Hematopoietic multipotent progenitor cell treated with erythropoietin and hydrocortisone succinate and interleukin-3 and kit ligand, for 17 days (in vitro differentiated cells): ENCODE data around the gene PTPN11.
A peak's percentile ranks its signal among the peaks of the same experiment; 100 is the strongest.
"Not testable (repeated sequence)": the region's sequence is repeated elsewhere in the genome, so short reads cannot be mapped to it uniquely, and the experiment has no call there.

Source experiments
- DNase-seq: peaks from one replicate; pipeline ENCODE4 v3.0.0-alpha.2; 2015; ENCODE audit warnings: low spot score

PTPN11 gene

DNA sequence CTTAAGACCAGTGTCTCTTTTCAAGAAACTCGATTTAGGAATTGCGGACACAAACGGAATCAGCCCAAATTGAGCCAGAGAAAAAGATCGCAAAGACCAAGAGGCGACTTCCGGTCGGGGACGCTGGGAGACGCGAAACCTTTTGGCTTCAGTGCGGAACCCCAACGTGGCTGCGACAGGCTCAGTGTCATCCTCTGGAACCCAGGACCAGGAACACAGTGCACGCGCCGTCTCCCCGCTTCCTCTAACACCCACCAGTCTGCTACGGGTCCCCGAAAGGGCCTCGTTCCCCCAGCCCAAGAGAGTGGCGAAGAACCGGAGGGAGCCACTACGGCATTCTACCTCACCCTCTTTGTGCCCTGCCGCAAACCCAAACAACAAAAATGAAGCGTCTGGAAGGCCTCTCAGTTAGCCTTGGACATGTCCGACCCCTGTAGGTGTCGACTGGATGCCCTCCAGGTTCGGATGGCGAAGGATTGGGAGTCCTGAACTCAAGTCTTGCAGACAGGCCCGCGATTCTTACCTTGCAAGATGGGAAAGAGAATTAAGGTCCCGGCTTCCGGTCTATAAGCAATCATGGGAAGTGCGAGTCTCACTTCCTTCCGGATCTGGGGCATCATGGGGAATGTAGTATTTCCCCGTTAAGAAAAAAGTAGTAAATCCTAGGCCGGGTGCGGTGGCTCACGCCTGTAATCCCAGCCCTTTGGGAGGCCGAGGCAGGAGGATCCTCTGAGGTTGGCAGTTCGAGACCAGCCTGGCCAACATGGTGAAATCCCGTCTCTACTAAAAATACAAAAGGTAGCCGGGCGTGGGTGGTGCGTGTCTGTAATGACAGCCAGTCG lies 9.5 kb upstream of the PTPN11 start, which contains the start of gene RPL6:
Gene RPL6 (minus strand): TSS at position 542 of the 842 bp plus-strand sequence. CDS start 949 bp downstream, outside the sequence.
- peak; percentile 88 for DNase-seq

DNA sequence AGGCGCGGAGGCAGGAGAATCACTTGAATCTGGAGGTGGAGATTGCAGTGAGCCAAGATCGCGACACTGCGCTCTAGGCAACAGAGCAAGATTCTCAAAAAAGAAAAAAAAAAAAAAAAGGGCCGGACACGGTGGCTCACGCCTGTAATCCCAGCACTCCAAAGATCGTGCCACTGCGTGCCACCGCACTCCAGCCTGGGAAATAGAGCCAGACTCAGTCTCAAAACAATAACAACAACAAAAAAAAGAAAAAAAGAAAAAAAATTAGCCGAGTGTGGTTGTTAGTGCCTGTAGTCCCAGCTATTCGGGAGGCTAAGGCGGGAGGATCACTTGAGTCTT lies 8.9 kb upstream of the PTPN11 start:
- DNase-seq, result no peak

DNA sequence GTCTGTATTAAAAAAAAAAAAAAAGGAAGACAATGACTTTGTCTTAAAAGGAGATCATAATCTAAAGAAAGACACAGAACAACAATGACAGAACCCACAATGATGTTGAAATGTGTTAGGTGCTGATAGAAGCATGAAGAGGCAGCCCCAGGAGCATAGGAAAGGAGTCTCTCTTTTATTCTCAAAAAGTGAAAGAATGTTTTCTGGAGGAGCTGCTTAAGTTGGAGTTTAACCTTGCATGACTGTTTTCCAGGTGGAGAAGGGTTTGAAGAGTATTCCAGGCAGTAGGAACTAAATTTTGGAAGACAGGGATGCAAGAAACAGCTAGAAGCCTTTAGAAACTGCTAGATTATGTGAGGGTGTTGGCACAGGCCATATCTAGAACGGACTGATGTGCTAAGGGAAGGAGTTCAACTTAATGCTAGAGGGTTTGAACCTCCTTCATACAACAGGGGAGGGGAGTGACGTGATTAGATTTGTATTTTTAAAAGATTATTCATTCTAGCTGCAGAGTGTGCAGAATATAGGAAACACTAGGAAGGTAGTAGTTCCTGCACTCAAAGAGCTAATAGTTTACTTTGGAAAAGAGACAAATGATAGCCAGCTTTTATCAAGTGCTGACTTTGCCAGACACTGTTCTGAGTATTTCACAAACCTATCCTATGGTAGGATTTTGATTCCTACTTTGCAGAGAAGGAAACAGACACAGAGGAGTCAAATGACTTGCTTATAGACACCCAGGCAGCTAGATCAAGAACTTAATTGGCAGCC lies 4.7 kb upstream of the PTPN11 start:
- DNase-seq, result peak; percentile 26

DNA sequence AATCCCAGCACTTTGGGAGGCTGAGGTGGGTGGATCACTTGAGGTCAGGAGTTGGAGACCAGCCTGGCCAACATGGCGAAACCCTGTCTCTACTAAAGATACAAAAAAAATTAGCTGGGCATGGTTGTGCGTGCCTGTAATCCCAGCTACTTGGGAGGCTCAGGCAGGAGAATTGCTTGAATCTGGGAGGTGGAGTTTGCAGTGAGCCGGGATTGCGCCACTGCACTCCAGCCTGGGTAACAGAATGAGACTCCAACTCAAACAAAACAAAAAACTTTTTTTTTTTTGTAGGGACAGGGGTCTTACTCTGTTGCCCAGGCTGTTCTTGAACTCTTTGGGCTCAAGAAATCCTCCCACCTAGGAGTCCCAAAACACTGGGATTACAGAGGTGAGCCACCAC lies 3.3 kb upstream of the PTPN11 start:
- DNase-seq, result not testable (repeated sequence)

DNA sequence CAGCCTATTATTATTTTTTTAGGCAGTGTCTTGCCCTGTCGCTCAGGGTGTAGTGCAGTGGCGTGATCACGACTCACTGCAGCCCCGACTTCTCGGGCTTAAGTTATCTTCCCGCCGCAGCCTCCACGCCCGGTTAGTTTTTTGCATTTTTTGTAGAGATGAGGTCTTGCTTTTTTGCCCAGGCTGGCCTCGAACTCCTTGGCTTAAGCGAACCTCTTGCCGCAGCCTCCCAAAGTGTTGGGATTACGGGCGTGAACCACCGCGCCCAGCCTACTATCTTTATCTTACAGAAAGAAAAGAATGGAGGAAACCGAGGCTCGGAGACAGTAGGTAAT lies 507 bp upstream of the PTPN11 start:
- no peak for DNase-seq

DNA sequence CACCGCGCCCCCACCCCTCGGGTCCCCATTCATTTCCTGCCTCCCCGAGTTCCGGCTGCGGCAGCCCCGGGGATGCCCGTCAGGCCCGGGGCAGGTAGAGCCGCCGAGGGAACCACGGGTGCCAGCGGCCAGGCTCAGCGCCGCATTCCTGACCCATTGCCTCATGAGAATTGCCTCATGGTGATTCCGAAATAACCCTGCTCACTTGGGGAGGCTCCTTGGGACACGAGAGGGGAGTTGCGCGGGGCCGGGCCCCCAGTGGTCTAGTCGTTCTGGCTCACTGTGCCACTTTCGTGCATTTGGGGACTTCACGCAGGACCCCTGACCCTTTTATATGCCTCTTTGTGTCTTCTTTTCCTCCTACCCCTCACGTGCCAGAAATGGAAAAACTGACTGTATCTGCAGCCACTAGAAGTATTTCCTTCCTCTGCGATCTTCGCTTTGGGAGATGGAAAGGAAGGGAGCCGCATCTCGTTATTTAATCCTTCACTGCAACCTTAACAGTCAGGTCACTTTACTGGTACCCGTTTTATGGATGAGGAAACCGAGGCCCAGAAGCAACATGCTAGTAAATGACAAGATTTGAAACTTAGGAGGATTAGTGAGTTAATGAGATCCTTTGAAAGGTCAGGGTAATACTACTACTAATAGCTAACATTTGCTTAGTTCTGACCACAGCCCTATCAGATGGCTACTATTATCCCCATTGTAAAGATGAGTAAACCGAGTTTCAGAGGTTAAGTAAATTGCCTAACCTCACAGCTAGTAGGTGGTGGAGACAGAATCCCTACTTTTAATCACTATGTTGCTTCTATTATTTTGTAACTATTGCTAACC lies 768 bp downstream of the PTPN11 start:
- no peak for DNase-seq

DNA sequence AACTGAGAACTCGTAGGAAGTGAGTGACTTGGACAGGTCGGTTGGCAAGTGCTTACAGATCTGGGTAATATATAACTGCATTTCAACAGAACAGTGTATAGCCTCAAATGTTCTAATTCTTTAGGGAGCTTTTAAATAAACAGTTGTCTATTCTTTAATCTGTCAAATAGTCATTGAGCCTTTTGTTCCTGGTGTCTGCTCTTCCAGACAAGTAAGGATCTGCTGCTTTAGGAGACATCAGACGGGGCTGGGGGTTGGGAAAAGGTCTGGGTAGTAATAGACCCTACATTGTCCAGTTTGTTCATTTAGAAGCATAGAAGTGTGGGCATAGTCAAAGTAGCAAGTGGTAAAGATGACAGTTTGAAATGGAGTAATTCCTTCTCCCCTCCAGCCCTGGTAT lies 2.0 kb downstream of the PTPN11 start:
- DNase-seq, result no peak

DNA sequence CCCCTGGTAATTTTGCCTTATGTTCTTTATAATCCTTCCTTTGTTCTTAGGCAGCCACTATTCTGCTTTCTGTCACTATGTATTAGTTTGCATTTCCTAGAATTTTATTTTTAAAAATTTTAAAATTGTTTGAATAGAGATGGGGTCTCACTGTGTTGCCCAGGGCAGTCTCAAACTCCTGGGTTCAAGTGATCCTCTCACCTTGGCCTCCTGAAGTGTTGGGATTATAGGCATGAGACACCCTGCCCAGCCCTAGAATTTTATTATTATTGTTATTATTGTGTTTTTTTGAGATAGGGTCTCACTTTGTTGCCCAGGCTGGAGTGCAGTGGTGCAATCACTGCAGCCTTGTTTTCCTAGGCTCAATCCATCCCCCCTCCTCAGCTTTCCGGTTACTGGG lies 2.6 kb downstream of the PTPN11 start:
- no peak for DNase-seq

DNA sequence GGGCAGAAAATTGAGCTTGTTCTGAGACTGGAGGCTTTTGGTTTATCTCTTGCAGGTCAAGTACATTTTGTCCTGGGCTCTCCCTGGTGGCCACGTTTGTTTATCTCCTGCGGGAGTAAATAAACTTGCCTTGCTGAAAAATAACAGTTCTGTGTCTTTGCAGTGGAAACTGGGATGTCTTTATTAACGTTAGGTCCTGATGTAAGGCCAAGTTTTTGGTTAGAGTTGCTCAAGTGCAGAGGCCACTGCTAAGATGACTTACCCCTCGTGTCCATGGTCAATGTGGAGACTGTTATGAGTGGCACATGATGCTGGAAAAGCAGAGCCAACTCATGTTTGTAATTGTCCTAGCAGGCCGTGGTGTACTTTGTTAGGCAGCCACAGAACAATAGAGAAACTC lies 3.8 kb downstream of the PTPN11 start:
- DNase-seq, result no peak

DNA sequence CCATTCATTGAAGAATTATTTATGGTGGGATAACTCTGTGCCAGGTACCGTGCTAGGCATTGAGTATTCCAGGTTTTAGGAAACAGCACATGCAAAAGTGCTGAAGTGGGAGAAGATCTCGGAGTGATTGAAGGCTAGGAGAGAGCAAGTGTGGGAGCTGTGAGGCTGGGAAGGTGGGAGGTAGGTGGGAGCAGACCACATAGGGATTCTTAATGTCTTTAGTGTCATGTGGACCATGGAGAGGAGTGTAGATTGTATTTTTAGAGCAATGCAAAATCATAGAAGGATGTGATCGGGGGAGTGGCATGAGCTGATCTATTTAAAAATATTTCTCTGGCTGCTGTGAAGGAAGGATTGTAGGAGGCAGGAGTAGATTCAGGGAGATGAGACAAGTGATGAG lies 5.4 kb downstream of the PTPN11 start:
- DNase-seq, result no peak

DNA sequence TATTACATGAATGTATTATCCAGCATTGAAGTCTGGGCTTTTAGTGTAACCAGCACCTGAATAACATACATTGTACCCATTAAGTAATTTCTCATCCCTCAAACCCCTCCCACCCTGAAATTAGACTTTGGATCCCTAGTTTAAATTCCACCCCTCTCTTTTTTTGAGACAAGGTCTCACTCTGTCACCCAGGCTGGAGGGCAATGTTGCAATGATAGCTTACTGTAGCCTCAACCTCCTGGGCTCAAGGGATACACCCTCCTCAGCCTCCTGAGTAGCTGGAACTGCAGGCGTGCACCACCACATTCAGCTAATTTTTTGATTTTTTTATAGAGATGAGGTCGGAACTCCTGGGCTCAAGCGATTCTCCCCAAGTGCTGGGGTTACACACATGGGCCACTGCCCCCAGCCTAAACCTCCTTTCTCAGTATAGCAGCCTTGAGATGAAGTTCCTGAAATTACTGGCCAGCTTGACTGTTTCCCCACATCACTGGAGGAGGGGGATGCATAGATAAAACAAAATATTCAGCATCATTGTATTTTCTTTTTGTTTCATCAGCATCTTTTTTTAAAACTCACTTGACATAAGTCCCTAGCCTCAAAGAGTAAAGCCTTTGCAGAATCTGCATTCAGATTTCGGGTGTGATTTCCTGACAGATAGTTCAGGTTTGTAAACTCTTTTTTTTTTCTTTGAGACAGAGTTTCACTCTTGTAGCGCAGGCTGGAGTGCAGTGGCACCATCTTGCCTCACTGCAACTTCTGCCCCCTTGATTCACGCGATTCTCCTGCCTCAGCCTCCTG lies 7.0 kb downstream of the PTPN11 start:
- no peak for DNase-seq

DNA sequence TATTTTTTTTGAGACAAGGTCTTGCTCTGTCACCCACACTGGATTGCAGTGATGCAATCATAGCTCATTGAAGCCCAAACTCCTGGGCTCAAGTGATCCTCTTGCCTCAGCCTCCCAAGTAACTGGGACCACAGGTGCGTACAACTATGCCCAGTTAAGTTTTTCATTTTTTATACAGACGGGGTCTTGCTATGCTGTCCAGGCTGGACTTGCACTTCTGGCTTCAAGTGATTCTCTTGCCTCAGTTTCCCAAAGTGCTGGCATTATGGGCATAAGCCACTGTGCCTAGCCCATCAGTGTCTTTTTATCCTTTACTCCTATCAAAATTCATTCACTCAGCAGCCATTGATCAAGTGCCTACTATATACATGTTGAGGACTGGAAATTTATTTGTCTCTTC lies 9.0 kb downstream of the PTPN11 start:
- DNase-seq, result no peak

DNA sequence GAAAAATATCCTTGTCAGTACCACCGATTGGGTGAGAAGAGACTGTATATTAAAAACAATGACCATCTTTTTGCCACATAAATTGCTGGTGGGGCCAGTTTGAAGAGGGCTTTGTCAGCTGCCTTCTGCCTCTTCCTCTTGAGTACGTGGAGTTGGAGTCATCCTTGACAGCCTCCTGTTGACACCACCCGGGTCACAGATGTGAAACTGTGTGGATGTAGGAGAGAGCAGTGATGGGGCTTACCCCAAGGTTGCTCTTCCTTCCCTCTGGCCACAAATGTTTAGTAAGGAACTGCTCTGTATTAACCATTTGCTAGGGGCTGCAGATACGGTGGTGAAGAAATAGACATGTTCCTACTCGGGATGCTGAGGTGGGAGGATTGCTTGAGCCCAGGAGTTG lies 12.2 kb downstream of the PTPN11 start:
- DNase-seq, result no peak

DNA sequence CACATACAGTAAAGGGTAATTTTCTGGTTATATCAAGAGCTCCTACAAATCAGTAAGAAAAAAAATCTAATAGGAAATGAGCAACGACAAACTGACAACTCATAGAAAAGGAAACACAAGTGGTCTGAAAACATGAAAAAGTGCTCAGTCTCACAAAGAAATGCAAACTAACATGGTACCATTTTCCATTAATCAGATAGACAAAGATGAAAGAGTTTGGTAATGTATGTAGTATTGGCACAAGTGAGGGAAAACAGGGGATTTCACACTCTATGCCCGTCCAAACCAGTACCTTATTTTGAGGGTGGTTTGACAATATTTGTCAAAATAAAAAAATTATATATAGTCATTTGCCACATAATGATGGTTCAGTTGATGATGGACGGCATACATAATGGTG lies 13.2 kb downstream of the PTPN11 start:
- DNase-seq, result no peak

DNA sequence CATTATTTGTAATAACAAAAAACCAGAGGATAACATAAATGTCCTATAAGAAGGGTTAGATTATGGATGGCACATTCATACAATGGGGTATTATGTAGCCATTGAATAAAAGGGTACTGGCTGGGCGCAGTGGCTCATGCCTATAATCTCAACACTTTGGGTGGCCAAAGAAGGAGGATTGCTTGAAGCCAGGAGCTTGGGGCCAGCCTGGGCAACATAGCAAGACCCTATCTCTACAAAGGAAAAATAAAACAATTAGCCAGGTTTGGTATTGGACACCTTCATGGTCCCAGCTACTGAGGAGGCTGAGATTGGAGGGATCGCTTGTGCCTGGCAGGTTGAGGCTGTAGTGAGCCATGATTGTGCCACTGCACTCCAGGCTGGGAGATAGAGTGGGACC lies 14.8 kb downstream of the PTPN11 start:
- no peak for DNase-seq

DNA sequence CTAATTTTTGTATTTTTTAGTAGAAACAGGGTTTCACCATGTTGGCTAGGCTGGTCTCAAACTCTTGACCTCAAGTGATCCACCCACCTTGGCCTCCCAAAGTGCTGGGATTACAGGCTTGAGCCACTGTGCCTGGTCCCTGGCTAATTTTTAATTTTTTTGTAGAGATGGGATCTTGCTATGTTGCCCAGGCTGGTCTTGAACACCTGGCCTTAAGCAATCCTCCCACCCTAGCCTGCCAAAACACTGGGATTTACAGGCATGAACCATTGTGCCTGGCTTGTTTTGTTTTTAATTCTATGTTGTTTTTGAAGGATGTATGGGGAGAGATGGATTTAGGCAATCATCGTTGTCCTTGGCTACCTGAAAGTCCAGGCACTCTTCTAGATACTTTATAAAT lies 19.9 kb downstream of the PTPN11 start:
- not testable (repeated sequence) for DNase-seq

DNA sequence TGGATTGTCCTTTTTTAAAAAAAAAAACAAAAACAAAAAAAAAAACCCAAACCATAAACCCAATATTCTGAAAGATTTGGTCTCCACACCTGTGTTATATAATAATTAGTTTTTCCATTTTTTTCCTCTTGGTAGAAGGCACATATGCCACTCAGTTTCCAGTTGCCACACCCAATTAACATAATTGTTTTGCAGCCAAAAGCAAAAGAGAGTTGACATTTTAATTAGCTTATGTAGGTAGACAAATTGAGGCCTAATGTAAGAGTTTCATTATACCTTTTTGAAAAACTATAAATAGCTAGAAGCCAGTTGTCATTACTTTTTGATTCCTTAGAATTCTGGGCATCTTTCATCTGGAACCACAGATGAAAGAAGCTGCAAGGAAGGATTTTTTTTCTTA lies 21.0 kb downstream of the PTPN11 start:
- no peak for DNase-seq

DNA sequence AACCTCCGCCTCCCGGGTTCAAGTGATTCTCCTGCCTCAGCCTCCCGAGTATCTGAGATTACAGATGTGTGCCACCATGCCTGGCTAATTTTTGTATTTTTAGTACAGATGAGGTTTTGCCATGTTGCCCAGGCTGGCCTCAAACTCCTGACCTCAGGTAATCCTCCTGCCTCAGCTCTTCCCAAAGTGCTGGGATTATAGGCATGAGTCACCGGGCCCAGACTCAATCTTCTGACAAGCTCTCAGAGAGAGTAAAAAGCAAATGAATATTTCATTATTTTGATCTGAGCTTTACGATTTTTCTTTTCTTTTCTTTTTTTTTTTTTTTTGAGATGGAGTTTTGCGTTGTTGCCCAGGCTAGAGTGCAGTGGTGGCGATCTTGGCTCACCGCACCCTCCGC lies 21.9 kb downstream of the PTPN11 start:
- DNase-seq, result not testable (repeated sequence)

DNA sequence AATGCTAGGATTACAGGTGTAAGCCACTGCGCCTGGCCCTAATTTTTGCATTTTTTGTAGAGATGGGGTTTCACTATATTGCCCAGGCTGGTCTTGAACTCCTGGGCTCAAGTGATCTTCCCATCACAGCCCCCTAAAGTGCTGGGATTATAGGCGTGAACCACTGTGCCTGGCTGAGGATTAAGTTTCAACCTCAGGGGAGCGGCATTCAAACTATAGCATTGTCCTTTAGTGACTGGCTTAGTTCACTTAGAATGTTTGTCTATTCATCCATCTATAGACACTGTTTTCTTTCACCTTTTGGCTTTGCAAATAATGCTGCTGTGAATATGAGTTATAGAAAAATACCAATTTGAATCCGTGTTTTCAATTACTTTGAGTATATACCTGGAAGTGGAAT lies 25.2 kb downstream of the PTPN11 start:
- DNase-seq, result no peak

DNA sequence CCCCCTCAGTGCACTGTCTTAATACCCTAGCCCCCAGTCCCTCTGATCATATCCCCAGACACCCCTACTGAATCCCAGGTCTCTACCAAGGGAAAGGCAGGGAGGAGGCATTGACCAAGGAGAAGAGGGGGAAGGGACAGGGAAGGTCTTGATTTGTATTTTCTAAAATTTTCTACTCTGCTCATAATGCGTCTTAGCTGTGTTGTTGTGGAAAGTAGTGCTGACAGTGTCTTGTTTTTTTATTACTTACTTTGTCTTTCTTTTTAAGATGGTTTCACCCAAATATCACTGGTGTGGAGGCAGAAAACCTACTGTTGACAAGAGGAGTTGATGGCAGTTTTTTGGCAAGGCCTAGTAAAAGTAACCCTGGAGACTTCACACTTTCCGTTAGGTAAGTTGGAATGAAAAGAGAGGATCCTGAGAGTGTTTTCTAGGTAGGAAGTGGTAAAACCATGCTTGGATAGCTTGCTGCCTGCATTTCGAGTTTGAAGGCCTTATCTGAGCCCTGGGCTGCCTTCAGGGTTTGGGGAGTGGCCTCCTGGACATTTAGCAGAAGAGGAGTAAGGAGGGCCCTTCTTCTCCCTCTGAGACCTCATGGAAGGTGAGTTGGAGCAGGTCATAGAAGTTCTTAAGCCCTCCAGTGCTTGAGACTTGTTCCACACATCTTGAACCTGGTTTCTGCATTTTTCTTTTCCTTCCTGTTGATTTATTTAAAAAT lies 27.4 kb downstream of the PTPN11 start:
- no peak for DNase-seq

DNA sequence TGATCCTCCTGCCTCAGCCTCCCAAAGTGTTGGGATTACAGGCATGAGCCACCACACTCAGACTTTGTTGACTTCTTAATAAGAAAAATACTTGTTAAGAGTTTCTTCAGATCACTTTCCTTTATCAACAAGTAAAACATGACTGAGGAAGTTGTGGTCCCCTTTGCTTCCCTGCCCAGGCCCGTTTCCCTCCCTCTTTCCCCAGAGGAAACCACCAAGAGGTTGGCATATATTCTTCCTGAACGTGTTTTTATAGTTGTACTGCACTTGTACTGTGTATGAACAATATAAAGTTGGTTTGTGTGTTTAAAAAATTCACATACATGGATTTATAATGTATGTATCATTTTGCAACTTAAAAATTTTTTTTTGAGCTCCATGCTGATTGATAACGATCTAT lies 28.4 kb downstream of the PTPN11 start:
- no peak for DNase-seq
